ENCODE measurements around the gene PDGFD.

DNA sequence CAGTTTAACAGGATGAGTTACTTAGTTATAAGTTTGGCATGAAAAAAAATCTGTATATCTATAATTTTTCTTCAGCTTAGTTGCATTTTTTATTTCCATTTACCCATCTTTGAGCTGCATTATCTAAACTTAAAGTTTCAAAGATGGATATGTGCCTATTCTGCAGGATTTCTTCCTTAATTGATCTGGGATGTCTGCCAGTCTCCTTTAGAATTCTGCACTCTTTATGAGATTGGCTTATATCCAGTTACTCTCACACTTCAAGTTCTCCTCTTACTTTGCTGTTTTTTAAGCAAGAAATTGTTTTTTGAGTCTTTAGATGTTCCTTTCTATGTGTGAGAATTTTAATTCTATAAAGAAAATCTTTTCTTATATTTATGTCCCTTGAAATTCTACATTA, 5.1 kb upstream of the PDGFD start:
- TF ChIP-seq TARDBP (IDR thresholded peaks at IDR 0.05) = no peak
- TF ChIP-seq BHLHE40 (IDR thresholded peaks at IDR 0.05; ENCODE audit: borderline replicate concordance) = no peak
- TF ChIP-seq FOXA1 (IDR thresholded peaks at IDR 0.05) = no peak
- TF ChIP-seq ELF4 (IDR thresholded peaks at IDR 0.05) = no peak
- TF ChIP-seq ARNT (IDR thresholded peaks at IDR 0.05) = no peak
